Measurements from ENCODE around the gene DIPK1A. TPM values are rescaled to one million over a fixed set of nuclear protein-coding genes. Genes with fewer than 3 reads are reported as not detected.

DIPK1A gene
- total RNA-seq, 1 donor from 2014 or later = 4.6 TPM

DNA sequence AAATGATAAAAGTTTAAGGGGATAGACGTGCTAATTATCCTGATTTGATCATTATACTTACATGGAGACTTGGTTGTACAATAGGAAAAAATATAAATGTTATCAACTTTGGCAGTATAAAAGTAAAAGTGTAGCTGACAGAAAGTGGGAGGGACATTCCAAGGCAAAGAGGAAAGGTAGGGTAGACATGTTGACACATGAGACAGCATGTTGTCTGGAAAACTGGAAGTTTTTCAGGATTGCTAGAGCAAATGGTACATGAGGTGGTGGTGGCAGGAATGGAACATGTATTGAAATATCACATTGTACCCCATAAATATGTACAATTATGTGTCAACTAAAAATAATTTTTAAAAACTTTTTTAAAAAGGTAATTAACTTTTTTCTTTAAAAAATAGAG is 13.2 kb downstream of the DIPK1A start:
- no peak for DNase-seq
- H3K27ac ChIP-seq = no peak overlapping the region
- TF ChIP-seq, protein P1, sequence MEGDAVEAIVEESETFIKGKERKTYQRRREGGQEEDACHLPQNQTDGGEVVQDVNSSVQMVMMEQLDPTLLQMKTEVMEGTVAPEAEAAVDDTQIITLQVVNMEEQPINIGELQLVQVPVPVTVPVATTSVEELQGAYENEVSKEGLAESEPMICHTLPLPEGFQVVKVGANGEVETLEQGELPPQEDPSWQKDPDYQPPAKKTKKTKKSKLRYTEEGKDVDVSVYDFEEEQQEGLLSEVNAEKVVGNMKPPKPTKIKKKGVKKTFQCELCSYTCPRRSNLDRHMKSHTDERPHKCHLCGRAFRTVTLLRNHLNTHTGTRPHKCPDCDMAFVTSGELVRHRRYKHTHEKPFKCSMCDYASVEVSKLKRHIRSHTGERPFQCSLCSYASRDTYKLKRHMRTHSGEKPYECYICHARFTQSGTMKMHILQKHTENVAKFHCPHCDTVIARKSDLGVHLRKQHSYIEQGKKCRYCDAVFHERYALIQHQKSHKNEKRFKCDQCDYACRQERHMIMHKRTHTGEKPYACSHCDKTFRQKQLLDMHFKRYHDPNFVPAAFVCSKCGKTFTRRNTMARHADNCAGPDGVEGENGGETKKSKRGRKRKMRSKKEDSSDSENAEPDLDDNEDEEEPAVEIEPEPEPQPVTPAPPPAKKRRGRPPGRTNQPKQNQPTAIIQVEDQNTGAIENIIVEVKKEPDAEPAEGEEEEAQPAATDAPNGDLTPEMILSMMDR (IDR thresholded peaks at IDR 0.05) = no peak
- no peaks in the 10 kb centered on the region for H3K9me3 ChIP-seq
- no peaks in the 10 kb centered on the region for H3K36me3 ChIP-seq
- no peak overlapping the region for H3K4me3 ChIP-seq
- H3K27me3 ChIP-seq = no peaks in the 10 kb centered on the region
- intact Hi-C loops (cut with DNase I) = no loop called here
- H3K4me1 ChIP-seq = peaks cover 12% of the 10 kb centered on the region
- ATAC-seq = no peak

DNA sequence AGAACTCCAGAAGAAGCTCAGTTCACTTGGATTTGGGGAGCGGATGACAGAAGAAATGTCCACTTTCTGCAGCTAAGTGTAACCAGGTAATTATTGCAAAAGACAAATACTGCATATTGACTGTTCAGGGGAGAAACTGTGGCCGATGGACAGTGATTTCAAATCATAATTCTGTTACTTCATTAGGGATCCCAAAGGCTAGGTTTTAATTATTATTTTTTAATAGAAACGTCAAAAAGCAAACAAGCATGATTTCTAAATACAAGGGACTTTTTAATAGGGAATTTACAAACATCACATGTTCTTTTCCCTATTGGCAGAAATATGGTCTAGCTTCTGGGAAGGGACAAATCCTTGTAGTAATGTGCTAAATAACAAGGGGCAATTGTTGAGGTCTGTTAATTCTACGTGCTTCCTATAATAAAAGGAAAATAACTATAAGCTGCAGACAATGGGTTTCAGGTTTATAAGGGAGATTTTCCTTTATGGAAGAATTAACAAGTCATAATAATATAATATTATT is 15.5 kb downstream of the DIPK1A start:
- Histone ChIP-seq H3K4me3 (no peak overlapping the region), H3K4me1 (peaks cover 8% of the 10 kb centered on the region), H3K9me3 (no peaks in the 10 kb centered on the region), H3K27me3 (no peaks in the 10 kb centered on the region), H3K27ac (no peak overlapping the region), H3K36me3 (no peaks in the 10 kb centered on the region)
- intact Hi-C loops (cut with DNase I) = no loop called here
- TF ChIP-seq, protein P1 (IDR thresholded peaks at IDR 0.05) = no peak
- no peak for ATAC-seq
- no peak for DNase-seq

- Histone ChIP-seq H3K4me1 (peaks cover 8% of the 10 kb centered on the region), H3K27me3 (no peaks in the 10 kb centered on the region), H3K4me3 (no peak overlapping the region), H3K27ac (no peak overlapping the region), H3K36me3 (no peaks in the 10 kb centered on the region), H3K9me3 (no peaks in the 10 kb centered on the region)
- DNase-seq = no peak
- intact Hi-C loops (cut with DNase I) = no loop called here
- no peak for ATAC-seq
- TF ChIP-seq, protein P1 (IDR thresholded peaks at IDR 0.05) = no peak
These were observed 16.1 kb downstream of the DIPK1A start for GRCh38 chr1:92944901-92945747.

- Histone ChIP-seq H3K4me3 (no peak overlapping the region), H3K9me3 (no peaks in the 10 kb centered on the region), H3K36me3 (no peaks in the 10 kb centered on the region), H3K27ac (no peak overlapping the region), H3K27me3 (no peaks in the 10 kb centered on the region), H3K4me1 (peaks cover 8% of the 10 kb centered on the region)
- intact Hi-C loops (cut with DNase I) = no loop called here
- no peak for DNase-seq
- TF ChIP-seq, protein P1 (IDR thresholded peaks at IDR 0.05) = no peak
- peak; percentile 12 for ATAC-seq
These were observed 17.8 kb downstream of the DIPK1A start for GRCh38 chr1:92943502-92943847.

GRCh38 chr1:92940541-92940940 is 20.7 kb downstream of the DIPK1A start:
- H3K4me3 ChIP-seq = no peak overlapping the region
- H3K4me1 ChIP-seq = peaks cover 8% of the 10 kb centered on the region
- no peaks in the 10 kb centered on the region for H3K36me3 ChIP-seq
- H3K27me3 ChIP-seq = no peaks in the 10 kb centered on the region
- TF ChIP-seq, protein P1 (IDR thresholded peaks at IDR 0.05) = no peak
- H3K9me3 ChIP-seq = no peaks in the 10 kb centered on the region
- ATAC-seq = no peak
- DNase-seq = no peak
- intact Hi-C loops (cut with DNase I) = no loop called here
- no peak overlapping the region for H3K27ac ChIP-seq
